ENCODE results near the gene ZNF365.

ZNF365 gene

DNA sequence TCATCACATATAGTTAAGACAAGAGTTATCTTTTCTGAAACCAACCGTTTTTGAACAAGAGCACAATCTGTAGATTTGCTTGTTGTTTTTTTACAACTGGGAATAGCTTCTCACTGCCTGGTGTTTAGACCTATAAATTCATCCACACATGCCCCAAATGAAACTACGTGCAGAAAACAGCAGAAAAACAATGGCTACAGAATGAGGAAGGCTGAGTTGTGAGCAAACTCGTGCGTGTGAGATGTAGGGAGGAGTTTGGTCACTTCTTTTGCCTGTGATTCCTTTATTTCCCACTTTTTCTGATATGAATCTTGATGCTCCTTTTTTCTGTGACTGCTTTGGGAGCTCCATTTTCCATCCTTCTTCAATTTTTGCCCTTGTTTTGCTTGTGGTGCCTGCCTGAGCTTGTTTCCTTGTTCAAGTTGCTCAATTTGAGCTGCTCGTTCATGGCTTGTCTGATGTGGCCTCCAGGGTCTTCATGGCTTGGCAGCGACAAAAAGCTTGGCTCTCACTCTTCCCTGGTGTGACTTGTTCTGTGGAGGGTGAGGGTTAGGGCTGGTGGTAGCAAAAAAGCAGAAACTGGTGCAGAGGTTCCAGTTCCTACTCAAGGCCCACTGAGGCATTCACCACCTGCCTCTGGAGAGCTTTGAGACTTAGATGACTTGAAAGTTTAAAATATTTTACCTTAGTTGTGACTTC is 76.9 kb downstream of the ZNF365 start:
- H3K9ac ChIP-seq (ENCODE audit: low read depth, low read length) = no peak overlapping the region
- no peak overlapping the region for H3K4me2 ChIP-seq (ENCODE audit: insufficient read depth, low read length)
- no peak overlapping the region for H2AFZ ChIP-seq (ENCODE audit: low read depth, low read length)
- H3K27me3 ChIP-seq (ENCODE audit: insufficient read depth, low read length, poor library complexity) = peaks cover 4% of the 10 kb centered on the region
- H3K4me1 ChIP-seq (ENCODE audit: insufficient read depth, low read length) = no peaks in the 10 kb centered on the region
- no peaks in the 10 kb centered on the region for H3K9me3 ChIP-seq (ENCODE audit: insufficient read depth, low read length, severe bottlenecking)
- H3K4me3 ChIP-seq (ENCODE audit: low read depth in 1 of 2, low read length in 2 of 2) = no peak overlapping the region
- DNase-seq (no peak), ATAC-seq (ENCODE audit: insufficient read depth, low read depth) (no peak)
- H4K20me1 ChIP-seq (ENCODE audit: insufficient read depth, low read length) = no peaks in the 10 kb centered on the region
- H3K79me2 ChIP-seq (ENCODE audit: insufficient read depth, low read length) = no peaks in the 10 kb centered on the region
- no peak overlapping the region for H3K27ac ChIP-seq (ENCODE audit: low read length)
- no peaks in the 10 kb centered on the region for H3K36me3 ChIP-seq (ENCODE audit: insufficient read depth, low read length)
- TF ChIP-seq, protein P1, sequence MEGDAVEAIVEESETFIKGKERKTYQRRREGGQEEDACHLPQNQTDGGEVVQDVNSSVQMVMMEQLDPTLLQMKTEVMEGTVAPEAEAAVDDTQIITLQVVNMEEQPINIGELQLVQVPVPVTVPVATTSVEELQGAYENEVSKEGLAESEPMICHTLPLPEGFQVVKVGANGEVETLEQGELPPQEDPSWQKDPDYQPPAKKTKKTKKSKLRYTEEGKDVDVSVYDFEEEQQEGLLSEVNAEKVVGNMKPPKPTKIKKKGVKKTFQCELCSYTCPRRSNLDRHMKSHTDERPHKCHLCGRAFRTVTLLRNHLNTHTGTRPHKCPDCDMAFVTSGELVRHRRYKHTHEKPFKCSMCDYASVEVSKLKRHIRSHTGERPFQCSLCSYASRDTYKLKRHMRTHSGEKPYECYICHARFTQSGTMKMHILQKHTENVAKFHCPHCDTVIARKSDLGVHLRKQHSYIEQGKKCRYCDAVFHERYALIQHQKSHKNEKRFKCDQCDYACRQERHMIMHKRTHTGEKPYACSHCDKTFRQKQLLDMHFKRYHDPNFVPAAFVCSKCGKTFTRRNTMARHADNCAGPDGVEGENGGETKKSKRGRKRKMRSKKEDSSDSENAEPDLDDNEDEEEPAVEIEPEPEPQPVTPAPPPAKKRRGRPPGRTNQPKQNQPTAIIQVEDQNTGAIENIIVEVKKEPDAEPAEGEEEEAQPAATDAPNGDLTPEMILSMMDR (IDR thresholded peaks at IDR 0.05; ENCODE audit: borderline replicate concordance, extremely low read depth, low read length, poor library complexity, severe bottlenecking) = no peak
- TF ChIP-seq EZH2 (IDR thresholded peaks at IDR 0.05; ENCODE audit: borderline replicate concordance, low read depth, low read length, severe bottlenecking) = no peak

DNA sequence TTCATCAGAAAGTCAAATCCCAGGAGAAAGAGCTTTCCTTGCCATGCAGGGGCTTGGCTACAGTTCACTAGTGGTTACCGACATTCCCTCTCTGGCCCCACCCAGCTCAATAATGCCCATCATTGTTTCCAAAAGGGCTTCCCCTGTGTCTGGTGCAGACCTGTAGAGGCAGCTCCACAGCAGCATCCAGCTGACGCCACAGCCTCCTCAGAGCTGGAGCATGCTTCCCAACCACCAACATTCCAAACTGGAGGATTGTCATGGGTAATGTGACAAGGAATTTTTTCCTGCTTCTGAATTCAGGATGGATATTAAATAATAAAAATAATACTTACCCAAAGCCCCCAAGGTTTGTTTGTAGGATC is 77.4 kb downstream of the ZNF365 start:
- H3K9ac ChIP-seq (ENCODE audit: low read depth, low read length) = no peak overlapping the region
- H3K9me3 ChIP-seq (ENCODE audit: insufficient read depth, low read length, severe bottlenecking) = no peaks in the 10 kb centered on the region
- no peaks in the 10 kb centered on the region for H3K79me2 ChIP-seq (ENCODE audit: insufficient read depth, low read length)
- TF ChIP-seq, protein P1 (IDR thresholded peaks at IDR 0.05; ENCODE audit: borderline replicate concordance, extremely low read depth, low read length, poor library complexity, severe bottlenecking) = no peak
- no peak for TF ChIP-seq EZH2 (IDR thresholded peaks at IDR 0.05; ENCODE audit: borderline replicate concordance, low read depth, low read length, severe bottlenecking)
- H2AFZ ChIP-seq (ENCODE audit: low read depth, low read length) = no peak overlapping the region
- H3K4me3 ChIP-seq (ENCODE audit: low read depth in 1 of 2, low read length in 2 of 2) = no peak overlapping the region
- no peaks in the 10 kb centered on the region for H3K4me1 ChIP-seq (ENCODE audit: insufficient read depth, low read length)
- no peaks in the 10 kb centered on the region for H3K36me3 ChIP-seq (ENCODE audit: insufficient read depth, low read length)
- H3K27me3 ChIP-seq (ENCODE audit: insufficient read depth, low read length, poor library complexity) = peaks cover 4% of the 10 kb centered on the region
- no peak overlapping the region for H3K27ac ChIP-seq (ENCODE audit: low read length)
- no peaks in the 10 kb centered on the region for H4K20me1 ChIP-seq (ENCODE audit: insufficient read depth, low read length)
- no peak for ATAC-seq (ENCODE audit: insufficient read depth, low read depth)
- H3K4me2 ChIP-seq (ENCODE audit: insufficient read depth, low read length) = no peak overlapping the region
- DNase-seq = no peak

All from DND-41 (cell line).